HUES6 (cell line): ENCODE results near the gene RGS7BP.

Experiments used
- H3K27ac ChIP-seq: 2 replicates; pipeline ENCODE4 v1.7.0; 2013; ENCODE audit warnings: low read depth, mild to moderate bottlenecking, low read length, inconsistent platforms
- H3K27me3 ChIP-seq: 2 replicates; pipeline ENCODE4 v1.6.1; 2013; ENCODE audit warnings: low read length; ENCODE audit not compliant: control insufficient read depth, insufficient read depth
- H3K36me3 ChIP-seq: 2 replicates; pipeline ENCODE4 v1.6.1; 2013; ENCODE audit warnings: low read length; ENCODE audit not compliant: control insufficient read depth, insufficient read depth
- H3K4me1 ChIP-seq: 2 replicates; pipeline ENCODE4 v1.6.1; 2013; ENCODE audit warnings: low read length; ENCODE audit not compliant: control insufficient read depth, insufficient read depth
- H3K4me3 ChIP-seq: 2 replicates; pipeline ENCODE4 v1.5.1; 2013; ENCODE audit warnings: low read depth, low read length
- H3K9ac ChIP-seq: one replicate; pipeline ENCODE4 v1.6.1; 2013; ENCODE audit warnings: mild to moderate bottlenecking, low read length
- H3K9me3 ChIP-seq: 2 replicates; pipeline ENCODE4 v1.6.1; 2013; ENCODE audit warnings: low read depth, low read length; ENCODE audit not compliant: control insufficient read depth, insufficient read depth

RGS7BP gene

GRCh38 chr5:64629841-64630240 lies 124.0 kb downstream of the RGS7BP start:
- H3K36me3 ChIP-seq: no peaks in the 10 kb centered on the region
- peaks cover 1% of the 10 kb centered on the region; the same call in 1 of the 2 replicates for H3K4me1 ChIP-seq
- no peaks in the 10 kb centered on the region for H3K27me3 ChIP-seq
- H3K9me3 ChIP-seq: no peaks in the 10 kb centered on the region
- H3K9ac ChIP-seq: no peak overlapping the region
- no peak overlapping the region for H3K27ac ChIP-seq
- no peak overlapping the region for H3K4me3 ChIP-seq

GRCh38 chr5:64632251-64632650 lies 126.4 kb downstream of the RGS7BP start:
- Histone ChIP-seq H3K27ac (no peak overlapping the region), H3K9ac (no peak overlapping the region), H3K9me3 (no peaks in the 10 kb centered on the region)

GRCh38 chr5:64634997-64635686 lies 129.3 kb downstream of the RGS7BP start:
- Histone ChIP-seq H3K9me3 (no peaks in the 10 kb centered on the region), H3K27me3 (no peaks in the 10 kb centered on the region), H3K27ac (no peak overlapping the region), H3K4me3 (no peak overlapping the region), H3K9ac (no peak overlapping the region), H3K36me3 (no peaks in the 10 kb centered on the region), H3K4me1 (peaks cover 3% of the 10 kb centered on the region; the same call in 1 of the 2 replicates)

More at GRCh38 chr5:64632251-64632650, 126.4 kb downstream of the RGS7BP start:
- H3K36me3 ChIP-seq: no peaks in the 10 kb centered on the region
- peaks cover 3% of the 10 kb centered on the region; the same call in 1 of the 2 replicates for H3K4me1 ChIP-seq
- H3K4me3 ChIP-seq: no peak overlapping the region
- H3K27me3 ChIP-seq: no peaks in the 10 kb centered on the region

GRCh38 chr5:64637144-64637543 lies 131.3 kb downstream of the RGS7BP start:
- Histone ChIP-seq H3K4me1 (peaks cover 3% of the 10 kb centered on the region; the same call in 1 of the 2 replicates), H3K27me3 (no peaks in the 10 kb centered on the region), H3K4me3 (no peak overlapping the region), H3K9ac (no peak overlapping the region), H3K9me3 (no peaks in the 10 kb centered on the region), H3K36me3 (no peaks in the 10 kb centered on the region), H3K27ac (no peak overlapping the region)

GRCh38 chr5:64637837-64638443 lies 132.1 kb downstream of the RGS7BP start:
- Histone ChIP-seq H3K9me3 (no peaks in the 10 kb centered on the region), H3K27ac (no peak overlapping the region), H3K36me3 (no peaks in the 10 kb centered on the region), H3K27me3 (no peaks in the 10 kb centered on the region), H3K4me1 (peaks cover 3% of the 10 kb centered on the region; the same call in 1 of the 2 replicates), H3K9ac (no peak overlapping the region), H3K4me3 (no peak overlapping the region)

- H3K27me3 ChIP-seq: no peaks in the 10 kb centered on the region
- H3K9ac ChIP-seq: no peak overlapping the region
- no peak overlapping the region for H3K27ac ChIP-seq
- H3K4me1 ChIP-seq: peaks cover 13% of the 10 kb centered on the region
- H3K9me3 ChIP-seq: peaks cover 5% of the 10 kb centered on the region
- no peaks in the 10 kb centered on the region for H3K36me3 ChIP-seq
- H3K4me3 ChIP-seq: no peak overlapping the region
Measured at GRCh38 chr5:64644831-64645230, 139.0 kb downstream of the RGS7BP start.

GRCh38 chr5:64646169-64646568 lies 140.4 kb downstream of the RGS7BP start:
- Histone ChIP-seq H3K9me3 (peaks cover 16% of the 10 kb centered on the region), H3K4me3 (no peak overlapping the region), H3K9ac (no peak overlapping the region), H3K36me3 (no peaks in the 10 kb centered on the region), H3K27ac (no peak overlapping the region), H3K4me1 (peaks cover 13% of the 10 kb centered on the region), H3K27me3 (no peaks in the 10 kb centered on the region)

- H3K36me3 ChIP-seq: no peaks in the 10 kb centered on the region
- H3K4me1 ChIP-seq: peaks cover 13% of the 10 kb centered on the region
- H3K9me3 ChIP-seq: peaks cover 27% of the 10 kb centered on the region
- H3K9ac ChIP-seq: no peak overlapping the region
- H3K27me3 ChIP-seq: no peaks in the 10 kb centered on the region
- H3K27ac ChIP-seq: no peak overlapping the region
- H3K4me3 ChIP-seq: no peak overlapping the region
Measured at GRCh38 chr5:64649512-64649911, 143.7 kb downstream of the RGS7BP start.

GRCh38 chr5:64653766-64654560 lies 148.1 kb downstream of the RGS7BP start:
- H3K9me3 ChIP-seq: peaks cover 39% of the 10 kb centered on the region
- H3K36me3 ChIP-seq: no peaks in the 10 kb centered on the region
- no peaks in the 10 kb centered on the region for H3K4me1 ChIP-seq
- no peak overlapping the region for H3K9ac ChIP-seq
- H3K27me3 ChIP-seq: no peaks in the 10 kb centered on the region
- no peak overlapping the region for H3K4me3 ChIP-seq
- no peak overlapping the region for H3K27ac ChIP-seq

- peaks cover 37% of the 10 kb centered on the region for H3K9me3 ChIP-seq
- H3K9ac ChIP-seq: no peak overlapping the region
- no peaks in the 10 kb centered on the region for H3K36me3 ChIP-seq
- H3K27me3 ChIP-seq: no peaks in the 10 kb centered on the region
- H3K4me1 ChIP-seq: no peaks in the 10 kb centered on the region
- no peak overlapping the region for H3K27ac ChIP-seq
- H3K4me3 ChIP-seq: no peak overlapping the region
Measured at GRCh38 chr5:64654561-64654938, 148.7 kb downstream of the RGS7BP start.

GRCh38 chr5:64655596-64655995 lies 149.8 kb downstream of the RGS7BP start:
- Histone ChIP-seq H3K4me1 (no peaks in the 10 kb centered on the region), H3K27ac (no peak overlapping the region), H3K27me3 (no peaks in the 10 kb centered on the region), H3K4me3 (no peak overlapping the region), H3K9ac (no peak overlapping the region), H3K36me3 (no peaks in the 10 kb centered on the region), H3K9me3 (peaks cover 30% of the 10 kb centered on the region)
